Liver (tissue), 9 donors: ENCODE data around the gene PROCA1. TPM values are rescaled to one million over a fixed set of nuclear protein-coding genes. Genes with fewer than 3 reads are reported as not detected.
A peak's percentile ranks its signal among the peaks of the same experiment; 100 is the strongest.

ENCODE experiments used
- DNase-seq: peaks from one replicate; pipeline ENCODE4 v3.0.0-alpha.2; 2017; ENCODE audit warnings: low spot score
- H3K27ac ChIP-seq, 2 donors: one replicate each; pipeline ENCODE4 v1.7.0; 2013; ENCODE audit warnings: inconsistent platforms in 2 of 2, low read length in 2 of 2, control low read depth in 1 of 2, low read depth in 1 of 2, mild to moderate bottlenecking in 1 of 2
- H3K27me3 ChIP-seq, 4 donors: one replicate each; pipeline versions ENCODE4 v1.6.1 to v1.7.0; 2013; ENCODE audit warnings: low read length in 3 of 4, inconsistent platforms in 1 of 4, mild to moderate bottlenecking in 1 of 4, moderate library complexity in 1 of 4; ENCODE audit not compliant: control insufficient read depth in 4 of 4, insufficient read depth in 4 of 4
- H3K36me3 ChIP-seq, 4 donors: one replicate each; pipeline versions ENCODE4 v1.6.1 to v1.7.0; 2013; ENCODE audit warnings: low read length in 3 of 4, mild to moderate bottlenecking in 3 of 4, low read depth in 1 of 4, moderate library complexity in 1 of 4; ENCODE audit not compliant: control insufficient read depth in 4 of 4, insufficient read depth in 3 of 4
- H3K4me1 ChIP-seq, 4 donors: one replicate each; pipeline versions ENCODE4 v1.6.1 to v1.7.0; 2013; ENCODE audit warnings: low read length in 3 of 4, mild to moderate bottlenecking in 3 of 4, moderate library complexity in 1 of 4; ENCODE audit not compliant: control insufficient read depth in 4 of 4, insufficient read depth in 4 of 4
- H3K4me3 ChIP-seq, 3 donors: one replicate each; pipeline versions ENCODE4 v1.6.1 to v1.7.0; 2013; ENCODE audit warnings: low read length in 3 of 3, control low read depth in 1 of 3, low read depth in 1 of 3, mild to moderate bottlenecking in 1 of 3
- H3K9ac ChIP-seq, 2 donors: one replicate each; pipeline ENCODE4 v1.7.0; 2013; ENCODE audit warnings: low read length in 2 of 2, mild to moderate bottlenecking in 2 of 2, moderate library complexity in 2 of 2, control low read depth in 1 of 2, low read depth in 1 of 2
- H3K9me3 ChIP-seq, 4 donors: one replicate each; pipeline versions ENCODE4 v1.6.1 to v1.7.0; 2013; ENCODE audit warnings: low read length in 3 of 4; ENCODE audit not compliant: control insufficient read depth in 4 of 4
- EGR1 ChIP-seq, 2 donors: IDR thresholded peaks; 2 replicates each; pipeline ENCODE4 v1.6.1; 2016 to 2018; ENCODE audit warnings: antibody characterized with exemption in 2 of 2, low read depth in 2 of 2
- FOXA2 ChIP-seq: IDR thresholded peaks from 2 replicates; pipeline ENCODE4 v1.6.1; 2016; ENCODE audit warnings: antibody characterized with exemption
- GABPA ChIP-seq, 2 donors: IDR thresholded peaks in 1 of 2; conservative IDR thresholded peaks in 1 of 2; 2 replicates each; pipeline ENCODE4 v1.6.1; 2016; ENCODE audit warnings: antibody characterized with exemption in 2 of 2, mild to moderate bottlenecking in 1 of 2, moderate library complexity in 1 of 2
- HNF4A ChIP-seq, 2 donors: conservative IDR thresholded peaks; 2 replicates each; pipeline ENCODE4 v1.6.1; 2016; ENCODE audit warnings: antibody characterized with exemption in 2 of 2, mild to moderate bottlenecking in 2 of 2
- HNF4G ChIP-seq: IDR thresholded peaks from 2 replicates; pipeline ENCODE4 v1.6.1; 2016; ENCODE audit warnings: antibody characterized with exemption
- RAD21 ChIP-seq, 2 donors: IDR thresholded peaks; 2 replicates each; pipeline ENCODE4 v1.6.1; 2016; ENCODE audit warnings: antibody characterized with exemption in 2 of 2, mild to moderate bottlenecking in 2 of 2
- RXRA ChIP-seq, 2 donors: IDR thresholded peaks; 2 replicates each; pipeline ENCODE4 v1.6.1; 2017 to 2018; ENCODE audit warnings: antibody characterized with exemption in 2 of 2, mild to moderate bottlenecking in 1 of 2
- SP1 ChIP-seq: IDR thresholded peaks from 2 replicates; pipeline ENCODE4 v1.6.1; 2018; ENCODE audit warnings: antibody characterized with exemption, mild to moderate bottlenecking
- TAF1 ChIP-seq: conservative IDR thresholded peaks from 2 replicates; pipeline ENCODE4 v1.6.1; 2016; ENCODE audit warnings: antibody characterized with exemption, mild to moderate bottlenecking
- YY1 ChIP-seq: IDR thresholded peaks from 2 replicates; pipeline ENCODE4 v1.6.1; 2016; ENCODE audit warnings: antibody characterized with exemption, mild to moderate bottlenecking
- ZBTB33 ChIP-seq: IDR thresholded peaks from 2 replicates; pipeline ENCODE4 v1.6.1; 2016; ENCODE audit warnings: antibody characterized with exemption
- WGBS: extraction: QIAGEN DNeasy Blood & Tissue Kit; methylation state at CpG from one replicate; pipeline ENCODE4 v1.1.7; 2013; 5-methylcytosine and 5-hydroxymethylcytosine counted together
- polyA plus RNA-seq, 2 donors: library from polyadenylated mRNA; stranded (reverse) in 1 of 2; unstranded in 1 of 2; fragments of 200-250 nt in 1 of 2; fragments of >200 nt in 1 of 2; fragmentation: Nextera tagmentation in 1 of 2; extraction: Ambion mirVana in 1 of 2; gene quantifications; one replicate each; pipeline versions ENCODE4 v1.2.1 to v1.2.3, GENCODE V29; 2013 to 2015
- total RNA-seq, 2 donors: library from RNA; depleted of rRNA; stranded (reverse); fragments of >200 nt; gene quantifications; one replicate each; pipeline ENCODE4 v1.2.3, GENCODE V29; 2014
- TF ChIP-seq, protein P1 (sequence below): IDR thresholded peaks from 2 replicates; pipeline ENCODE4 v1.6.1; 2016; ENCODE audit warnings: antibody characterized with exemption, mild to moderate bottlenecking
- TF ChIP-seq, protein P2 (sequence below): fragments of 150-350 bp; IDR thresholded peaks from 2 replicates; pipeline ENCODE4 v1.5.1; 2017; ENCODE audit warnings: improper control_type of control experiment, low read depth, low read length; ENCODE audit not compliant: missing input control
- donor health status: healthy.
- donor health status: healthy.
- donor health status: healthy.
- donor health status: healthy.
- donor health status: healthy.

PROCA1 gene
- total and polyA plus RNA-seq, 4 donors: 0.16 to 0.65 (median 0.35) TPM

- Histone ChIP-seq H3K27ac (no peak overlapping the region), H3K9ac (no peak overlapping the region), H3K27me3 (no peaks in the 10 kb centered on the region), H3K4me1 (peaks cover 4 to 10% (median 10%) of the 10 kb centered on the region in 4 donors), H3K9me3 (no peaks in the 10 kb centered on the region), H3K4me3 (no peak overlapping the region), H3K36me3 (peaks cover 17 to 68% (median 41%) of the 10 kb centered on the region in 4 donors)
- WGBS: 87% methylated on average over 3 of the region's 3 CpGs
- no peak for DNase-seq
- TF ChIP-seq RXRA (IDR thresholded peaks at IDR 0.05) (no peak), HNF4G (no peak), FOXA2 (no peak), EGR1 (IDR thresholded peaks at IDR 0.05; ENCODE audit: low read depth in 2 of 2) (no peak), ZBTB33 (no peak), RAD21 (IDR thresholded peaks at IDR 0.05) (no peak), HNF4A (conservative IDR thresholded peaks at IDR 0.05) (no peak), GABPA (IDR thresholded peaks at IDR 0.05 in 1 of 2, conservative IDR thresholded peaks at IDR 0.05 in 1 of 2) (no peak), YY1 (no peak)
- TF ChIP-seq, protein P1, sequence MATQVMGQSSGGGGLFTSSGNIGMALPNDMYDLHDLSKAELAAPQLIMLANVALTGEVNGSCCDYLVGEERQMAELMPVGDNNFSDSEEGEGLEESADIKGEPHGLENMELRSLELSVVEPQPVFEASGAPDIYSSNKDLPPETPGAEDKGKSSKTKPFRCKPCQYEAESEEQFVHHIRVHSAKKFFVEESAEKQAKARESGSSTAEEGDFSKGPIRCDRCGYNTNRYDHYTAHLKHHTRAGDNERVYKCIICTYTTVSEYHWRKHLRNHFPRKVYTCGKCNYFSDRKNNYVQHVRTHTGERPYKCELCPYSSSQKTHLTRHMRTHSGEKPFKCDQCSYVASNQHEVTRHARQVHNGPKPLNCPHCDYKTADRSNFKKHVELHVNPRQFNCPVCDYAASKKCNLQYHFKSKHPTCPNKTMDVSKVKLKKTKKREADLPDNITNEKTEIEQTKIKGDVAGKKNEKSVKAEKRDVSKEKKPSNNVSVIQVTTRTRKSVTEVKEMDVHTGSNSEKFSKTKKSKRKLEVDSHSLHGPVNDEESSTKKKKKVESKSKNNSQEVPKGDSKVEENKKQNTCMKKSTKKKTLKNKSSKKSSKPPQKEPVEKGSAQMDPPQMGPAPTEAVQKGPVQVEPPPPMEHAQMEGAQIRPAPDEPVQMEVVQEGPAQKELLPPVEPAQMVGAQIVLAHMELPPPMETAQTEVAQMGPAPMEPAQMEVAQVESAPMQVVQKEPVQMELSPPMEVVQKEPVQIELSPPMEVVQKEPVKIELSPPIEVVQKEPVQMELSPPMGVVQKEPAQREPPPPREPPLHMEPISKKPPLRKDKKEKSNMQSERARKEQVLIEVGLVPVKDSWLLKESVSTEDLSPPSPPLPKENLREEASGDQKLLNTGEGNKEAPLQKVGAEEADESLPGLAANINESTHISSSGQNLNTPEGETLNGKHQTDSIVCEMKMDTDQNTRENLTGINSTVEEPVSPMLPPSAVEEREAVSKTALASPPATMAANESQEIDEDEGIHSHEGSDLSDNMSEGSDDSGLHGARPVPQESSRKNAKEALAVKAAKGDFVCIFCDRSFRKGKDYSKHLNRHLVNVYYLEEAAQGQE: no peak
- TF ChIP-seq, protein P2, sequence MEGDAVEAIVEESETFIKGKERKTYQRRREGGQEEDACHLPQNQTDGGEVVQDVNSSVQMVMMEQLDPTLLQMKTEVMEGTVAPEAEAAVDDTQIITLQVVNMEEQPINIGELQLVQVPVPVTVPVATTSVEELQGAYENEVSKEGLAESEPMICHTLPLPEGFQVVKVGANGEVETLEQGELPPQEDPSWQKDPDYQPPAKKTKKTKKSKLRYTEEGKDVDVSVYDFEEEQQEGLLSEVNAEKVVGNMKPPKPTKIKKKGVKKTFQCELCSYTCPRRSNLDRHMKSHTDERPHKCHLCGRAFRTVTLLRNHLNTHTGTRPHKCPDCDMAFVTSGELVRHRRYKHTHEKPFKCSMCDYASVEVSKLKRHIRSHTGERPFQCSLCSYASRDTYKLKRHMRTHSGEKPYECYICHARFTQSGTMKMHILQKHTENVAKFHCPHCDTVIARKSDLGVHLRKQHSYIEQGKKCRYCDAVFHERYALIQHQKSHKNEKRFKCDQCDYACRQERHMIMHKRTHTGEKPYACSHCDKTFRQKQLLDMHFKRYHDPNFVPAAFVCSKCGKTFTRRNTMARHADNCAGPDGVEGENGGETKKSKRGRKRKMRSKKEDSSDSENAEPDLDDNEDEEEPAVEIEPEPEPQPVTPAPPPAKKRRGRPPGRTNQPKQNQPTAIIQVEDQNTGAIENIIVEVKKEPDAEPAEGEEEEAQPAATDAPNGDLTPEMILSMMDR: no peak
These were observed 8.9 kb downstream of the PROCA1 start for GRCh38 chr17:28702752-28703150.

DNA sequence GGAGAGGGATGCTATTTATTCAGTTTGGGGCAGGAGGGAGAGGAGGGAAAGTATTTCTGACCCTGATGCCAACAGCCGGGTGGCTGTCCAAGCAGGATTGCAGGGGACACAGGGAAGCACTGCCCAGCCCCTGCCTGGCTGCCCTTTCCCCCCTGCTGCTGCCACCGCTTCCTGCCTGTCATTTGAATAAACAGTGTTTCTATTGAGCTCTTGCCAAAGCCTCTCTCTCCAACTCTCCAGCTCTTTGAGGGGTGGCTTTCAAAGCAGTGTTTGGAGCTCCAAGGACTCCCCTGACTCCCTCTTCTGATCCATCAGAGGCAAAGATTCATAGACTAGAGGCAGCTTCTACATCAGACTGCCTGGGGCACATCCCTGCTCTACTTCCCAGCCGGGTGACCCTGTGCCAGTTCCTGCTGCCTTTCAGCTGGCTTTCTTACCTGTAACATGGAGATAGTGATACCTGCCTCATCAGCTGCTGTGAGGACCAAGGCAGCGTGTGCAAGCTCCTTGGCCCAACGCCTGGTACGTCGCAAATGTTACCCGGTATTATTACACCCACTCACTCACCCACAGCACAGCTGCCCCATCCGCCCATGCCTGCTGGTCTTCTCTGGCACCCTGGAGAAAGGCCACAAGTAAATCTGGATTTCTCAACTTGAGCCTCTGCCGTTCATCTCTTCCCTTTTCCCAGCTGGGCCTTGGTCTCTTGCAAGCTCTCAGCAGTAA lies 9.5 kb downstream of the PROCA1 start:
- H3K4me1 ChIP-seq: peaks cover 4 to 16% (median 15%) of the 10 kb centered on the region in 4 donors
- no peak overlapping the region for H3K9ac ChIP-seq
- no peak overlapping the region for H3K4me3 ChIP-seq
- WGBS: 68% methylated on average over 10 of the region's 10 CpGs
- H3K27me3 ChIP-seq: no peaks in the 10 kb centered on the region
- no peak for DNase-seq
- no peaks in the 10 kb centered on the region for H3K9me3 ChIP-seq
- TF ChIP-seq HNF4A (conservative IDR thresholded peaks at IDR 0.05) (peak in 1 of 2 donors; percentile 36), SP1 (peak; percentile 24), RXRA (IDR thresholded peaks at IDR 0.05) (peak in 1 of 2 donors; percentile 17), TAF1 (no peak)
- H3K27ac ChIP-seq: no peak overlapping the region
- peaks cover 17 to 73% (median 46%) of the 10 kb centered on the region in 4 donors for H3K36me3 ChIP-seq
